ENCODE measurements around the gene ITPR1.

The ITPR1 gene

DNA sequence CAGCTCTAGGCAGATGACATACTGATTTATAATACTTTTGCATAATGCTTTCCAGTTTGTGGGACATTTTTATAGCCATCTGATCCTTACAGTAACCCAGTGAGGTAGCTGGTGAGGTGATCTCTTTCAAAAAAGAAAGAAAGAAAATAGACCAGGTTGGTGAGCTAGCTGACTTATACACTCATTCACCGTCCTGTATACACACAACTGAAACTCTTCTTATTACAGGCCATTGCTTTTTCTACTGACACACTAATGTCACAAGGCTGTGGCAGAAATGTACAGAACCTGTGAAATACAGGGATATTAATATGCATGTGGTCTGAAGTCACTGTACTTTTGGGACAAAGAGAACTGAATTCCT, 335.9 kb downstream of the ITPR1 start:
- no peak for DNase-seq (ENCODE audit: low spot score)

DNA sequence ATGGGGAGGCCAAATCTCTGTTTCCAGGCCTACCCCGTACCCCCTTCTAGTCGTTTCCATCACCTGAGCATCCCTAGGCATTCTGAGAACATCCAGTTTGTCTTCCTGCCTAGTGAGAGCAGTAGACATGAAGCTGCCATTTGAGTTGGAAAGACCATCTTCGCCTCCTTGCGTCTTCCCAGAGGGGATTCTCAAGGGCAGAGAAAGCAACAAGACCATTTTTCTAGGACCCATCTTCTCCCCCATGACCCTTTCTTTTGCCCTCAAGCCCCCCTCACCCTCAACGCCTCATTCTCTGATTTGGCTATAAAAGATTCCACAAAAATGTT, 337.4 kb downstream of the ITPR1 start:
- DNase-seq (ENCODE audit: low spot score), result no peak

DNA sequence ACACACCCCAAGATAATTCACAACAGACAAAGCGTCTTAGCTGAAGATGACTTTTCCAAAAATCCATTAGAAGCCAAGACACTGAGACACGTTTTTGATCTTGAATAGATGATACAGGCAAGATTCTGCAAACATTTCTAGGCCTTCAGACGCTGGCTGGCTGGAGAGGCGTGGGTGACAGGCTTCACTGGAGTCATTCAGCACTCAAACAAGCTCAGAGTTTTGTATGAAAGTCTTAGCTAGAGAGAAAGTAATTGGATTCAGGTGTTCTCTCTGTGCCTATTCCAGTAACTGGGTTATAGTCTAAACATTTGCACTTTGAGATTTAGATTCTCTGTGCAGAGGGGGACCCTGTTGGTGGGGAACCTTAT, 338.4 kb downstream of the ITPR1 start:
- no peak for DNase-seq (ENCODE audit: low spot score)

DNA sequence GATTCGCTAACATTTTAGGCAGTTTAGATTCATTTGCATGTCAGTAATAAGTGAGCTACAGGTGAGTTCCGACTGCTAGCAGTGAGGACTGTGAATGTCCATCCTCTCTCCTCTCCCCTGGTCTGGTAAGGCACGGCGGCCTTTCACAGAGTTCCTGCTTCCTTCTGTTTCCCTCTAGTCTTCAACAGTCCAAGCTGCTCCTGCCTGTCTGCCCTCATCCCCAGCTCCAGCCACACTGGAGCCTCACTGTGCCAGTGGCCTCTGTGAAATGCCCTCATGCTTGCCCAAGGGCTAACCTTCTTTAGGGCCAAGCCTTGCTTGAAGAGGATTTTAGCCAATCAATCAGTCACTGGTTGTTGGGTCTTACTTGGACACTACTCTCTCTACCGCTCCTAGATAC, 340.3 kb downstream of the ITPR1 start:
- DNase-seq (ENCODE audit: low spot score), result no peak

DNA sequence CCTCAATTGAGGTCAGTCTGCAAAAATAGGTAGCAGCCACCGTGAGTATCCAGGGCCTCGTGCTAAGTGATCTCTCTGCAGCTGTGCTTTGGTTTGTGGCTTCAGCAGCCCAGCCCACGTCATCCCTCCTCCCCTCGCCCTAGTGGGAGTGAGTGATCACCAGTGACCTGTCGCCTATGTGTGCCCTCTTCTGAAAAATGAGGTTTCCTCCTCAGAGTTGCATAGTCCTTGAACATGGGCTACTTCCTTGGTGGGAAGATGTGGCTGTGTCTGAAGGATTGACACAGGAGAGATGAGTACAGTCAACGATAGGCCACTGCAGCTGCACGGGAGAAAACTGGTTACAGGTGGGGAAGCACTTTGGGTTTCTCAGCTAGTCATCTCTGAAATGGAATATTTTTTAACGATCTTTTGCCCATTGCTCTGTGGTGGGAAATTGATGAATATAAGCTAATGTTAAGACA, 341.3 kb downstream of the ITPR1 start:
- no peak for DNase-seq (ENCODE audit: low spot score)

DNA sequence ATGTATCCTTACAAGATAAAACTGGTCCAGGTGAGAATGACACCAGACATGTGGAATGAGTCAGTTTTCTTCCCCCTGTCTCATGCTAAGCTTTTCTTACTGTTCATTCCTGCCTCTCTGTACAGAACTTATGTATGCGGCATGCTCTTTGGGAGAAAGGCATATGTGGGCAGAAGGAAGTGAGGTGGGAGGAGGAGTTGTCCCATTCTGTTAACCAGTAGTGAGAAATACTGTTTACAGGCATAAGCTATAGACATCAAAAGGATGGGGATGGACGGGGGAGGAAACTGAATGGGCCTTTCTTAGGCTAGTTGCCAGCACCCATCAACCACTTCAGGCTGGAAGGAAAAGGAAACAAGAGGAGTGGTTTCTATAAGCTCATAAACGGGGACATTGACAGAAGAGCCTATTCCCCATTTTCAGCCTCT, 342.5 kb downstream of the ITPR1 start:
- DNase-seq (ENCODE audit: low spot score), result peak; percentile 34

DNA sequence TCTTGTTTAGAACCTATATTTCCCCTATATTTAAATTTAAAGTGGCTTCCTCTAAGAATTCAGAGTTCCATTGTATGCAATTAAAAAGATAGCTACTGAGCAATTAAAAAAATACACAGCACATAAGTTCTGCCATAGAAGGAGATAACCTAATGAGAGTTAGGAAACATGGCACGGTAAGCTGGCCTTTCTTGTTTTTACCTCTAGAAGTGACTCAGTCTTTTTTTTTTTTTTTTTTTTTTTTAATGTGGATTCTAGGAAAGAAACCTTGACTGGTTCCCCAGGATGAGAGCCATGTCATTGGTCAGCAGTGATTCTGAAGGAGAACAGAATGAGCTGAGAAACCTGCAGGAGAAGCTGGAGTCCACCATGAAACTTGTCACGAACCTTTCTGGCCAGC, 343.4 kb downstream of the ITPR1 start:
- no peak for DNase-seq (ENCODE audit: low spot score)

DNA sequence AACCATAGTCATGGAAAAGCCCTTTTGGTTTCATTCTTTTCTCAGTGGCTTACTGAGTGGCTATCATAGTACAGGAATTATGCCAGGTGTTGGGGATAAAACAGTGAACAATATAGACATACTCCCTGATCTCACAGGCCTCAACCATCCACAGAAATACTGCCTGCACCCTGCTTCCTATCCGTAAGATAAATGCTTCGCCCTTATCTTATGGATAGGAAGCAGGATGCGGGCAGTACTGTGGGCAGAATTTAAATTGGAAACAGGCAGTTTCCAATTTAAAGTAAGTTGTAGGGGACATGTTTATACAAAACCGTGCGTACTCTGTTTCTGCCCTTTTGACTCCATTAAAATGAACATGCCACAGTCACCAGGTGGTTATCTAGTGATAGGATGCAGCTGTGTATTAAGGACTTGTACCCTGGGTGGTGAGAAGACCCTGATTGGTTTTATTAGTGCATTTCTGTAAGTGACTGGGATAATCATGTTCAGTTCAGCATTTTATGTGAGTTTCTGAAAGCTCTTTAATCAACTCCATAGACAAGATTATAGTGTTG, 344.3 kb downstream of the ITPR1 start:
- no peak for DNase-seq (ENCODE audit: low spot score)

DNA sequence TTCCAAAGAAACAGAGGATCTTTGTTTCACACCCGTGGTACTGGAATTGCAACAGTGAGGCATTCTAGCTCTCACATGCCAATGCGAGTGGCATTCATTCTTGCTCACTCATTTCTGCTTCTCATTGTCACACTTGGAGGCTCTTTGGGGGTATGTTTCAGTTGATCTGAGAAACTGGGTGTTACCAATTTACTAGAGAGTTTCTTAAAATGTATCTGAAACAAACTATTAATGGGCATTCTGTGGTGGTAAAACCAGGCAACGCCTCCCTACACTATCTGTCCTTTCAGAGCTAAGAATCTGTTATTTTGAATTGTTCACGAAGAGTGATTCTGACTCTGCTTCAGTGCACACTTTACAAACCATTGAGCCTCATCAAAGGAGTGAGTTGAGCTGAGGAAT, 345.5 kb downstream of the ITPR1 start:
- DNase-seq (ENCODE audit: low spot score), result no peak

DNA sequence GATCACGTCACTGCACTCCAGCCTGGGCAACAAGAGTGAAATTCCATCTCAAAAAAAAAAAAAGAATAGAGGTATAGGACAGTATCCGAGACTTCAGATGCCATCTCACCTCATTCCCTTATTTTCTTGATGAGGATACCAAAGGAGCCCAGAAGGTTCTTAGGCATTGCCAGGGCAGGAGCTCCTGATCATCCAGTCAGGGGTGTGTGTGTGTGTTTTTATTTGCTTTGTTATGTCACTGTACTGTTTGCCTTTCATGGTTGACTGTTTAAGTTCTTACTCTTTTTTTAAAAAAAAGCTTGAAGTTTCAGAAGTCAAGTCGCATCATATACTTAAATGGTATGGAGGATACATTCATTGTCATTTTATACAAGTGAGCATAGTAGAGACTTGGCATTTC, 346.1 kb downstream of the ITPR1 start:
- no peak for DNase-seq (ENCODE audit: low spot score)

DNA sequence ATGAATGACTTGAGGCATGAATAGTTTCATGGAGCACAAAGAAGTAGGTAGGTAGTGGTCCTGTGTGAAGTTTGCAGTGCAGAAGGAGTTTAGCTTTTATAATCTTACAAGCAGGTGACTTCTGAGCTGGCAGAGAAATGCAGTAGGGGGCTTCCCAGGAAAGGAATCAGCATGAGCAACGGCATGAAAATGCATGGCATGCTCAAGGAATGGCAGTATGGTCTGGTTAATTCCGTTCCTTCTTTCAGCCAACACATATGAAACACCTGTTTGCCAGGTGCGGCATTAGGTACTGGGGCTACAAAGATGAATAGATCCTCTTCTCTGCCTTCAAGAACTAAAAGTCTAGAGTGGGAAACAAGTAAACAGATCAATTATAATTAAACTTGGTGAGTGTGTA, 348.1 kb downstream of the ITPR1 start:
- no peak for DNase-seq (ENCODE audit: low spot score)

DNA sequence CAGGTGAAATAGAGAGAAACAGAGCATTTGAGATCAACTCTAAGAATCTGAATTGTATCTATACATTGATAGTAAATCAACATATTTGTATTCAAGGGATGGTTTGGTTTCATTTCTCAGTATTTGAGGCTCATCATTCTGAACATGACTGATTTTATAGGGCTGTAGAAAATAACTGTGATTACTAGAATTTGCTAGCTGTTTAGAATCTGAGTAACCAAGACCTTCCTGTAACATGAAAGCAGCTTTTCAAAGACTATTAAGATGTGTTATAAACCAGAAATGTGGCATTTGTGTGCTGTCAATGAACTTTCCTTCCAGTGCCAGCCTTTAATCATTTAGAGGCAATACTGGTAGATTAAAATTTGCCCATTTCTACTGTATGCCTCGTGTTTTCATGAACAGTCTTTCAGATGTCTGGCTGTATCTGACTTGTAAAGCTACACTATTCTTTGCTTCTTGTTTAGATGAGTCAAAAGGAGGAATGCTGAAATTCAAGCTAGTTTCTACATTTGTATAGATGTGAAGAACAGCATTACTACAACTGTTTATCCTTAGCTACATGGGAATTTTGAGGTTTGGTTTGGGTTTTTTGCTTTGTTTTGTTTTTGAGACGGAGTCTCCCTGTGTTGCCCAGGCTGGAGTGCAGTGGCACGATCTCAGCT, 348.8 kb downstream of the ITPR1 start:
- DNase-seq (ENCODE audit: low spot score), result no peak

DNA sequence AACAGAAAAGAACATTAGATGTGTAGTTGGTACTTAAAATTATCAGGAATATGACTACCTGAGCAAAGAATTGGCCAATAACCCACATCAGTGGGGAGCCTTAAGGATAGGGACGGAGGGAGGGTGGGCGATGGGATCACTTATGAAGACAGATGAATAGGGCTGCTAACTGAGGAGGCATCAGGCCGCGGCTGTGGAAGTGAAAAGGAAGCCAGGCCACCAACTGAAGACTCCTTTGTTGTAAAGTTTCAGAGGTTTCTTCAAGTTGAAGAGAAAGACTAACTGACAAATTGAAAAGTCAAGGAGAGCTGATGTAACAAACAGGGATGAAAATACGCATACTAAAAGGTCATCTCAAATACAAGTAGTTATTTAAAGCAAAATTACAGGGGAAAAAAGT, 350.5 kb downstream of the ITPR1 start:
- DNase-seq (ENCODE audit: low spot score), result no peak

DNA sequence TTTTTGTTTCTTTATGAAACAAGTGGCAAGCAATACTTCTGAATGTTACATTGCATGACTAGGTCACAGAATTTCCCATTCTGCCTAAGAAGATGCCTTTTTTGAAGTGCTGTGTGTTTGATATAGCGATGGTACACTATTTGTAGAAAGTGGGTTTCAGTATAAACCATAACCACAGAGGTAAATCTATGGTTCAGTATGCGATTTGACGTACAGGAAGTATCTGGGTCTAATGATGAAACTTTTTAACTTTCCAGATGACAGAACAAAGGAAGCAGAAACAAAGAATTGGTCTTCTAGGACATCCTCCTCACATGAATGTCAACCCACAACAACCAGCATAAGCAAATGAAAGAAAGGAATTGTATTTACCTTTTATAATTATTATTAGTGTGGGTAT, 352.7 kb downstream of the ITPR1 start:
- DNase-seq (ENCODE audit: low spot score), result no peak

DNA sequence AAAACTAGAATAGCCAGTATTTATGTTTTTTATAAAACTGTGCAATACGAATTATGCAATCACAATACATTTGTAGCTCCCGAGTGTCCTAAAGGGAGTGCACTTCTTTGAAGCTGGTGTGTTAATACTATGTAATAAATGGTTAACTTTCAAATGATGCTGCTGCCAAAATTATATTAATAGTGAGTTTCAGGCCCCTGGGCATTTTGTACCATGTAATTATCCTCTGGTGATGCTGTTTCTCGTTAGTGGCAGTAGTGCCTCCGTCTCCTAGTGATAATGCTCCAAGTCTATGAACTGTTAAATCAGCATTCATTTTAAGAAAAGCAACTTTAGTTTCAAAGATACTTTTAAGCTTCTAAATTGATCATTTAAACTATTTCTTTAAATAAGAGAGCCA, 353.4 kb downstream of the ITPR1 start:
- no peak for DNase-seq (ENCODE audit: low spot score)

DNA sequence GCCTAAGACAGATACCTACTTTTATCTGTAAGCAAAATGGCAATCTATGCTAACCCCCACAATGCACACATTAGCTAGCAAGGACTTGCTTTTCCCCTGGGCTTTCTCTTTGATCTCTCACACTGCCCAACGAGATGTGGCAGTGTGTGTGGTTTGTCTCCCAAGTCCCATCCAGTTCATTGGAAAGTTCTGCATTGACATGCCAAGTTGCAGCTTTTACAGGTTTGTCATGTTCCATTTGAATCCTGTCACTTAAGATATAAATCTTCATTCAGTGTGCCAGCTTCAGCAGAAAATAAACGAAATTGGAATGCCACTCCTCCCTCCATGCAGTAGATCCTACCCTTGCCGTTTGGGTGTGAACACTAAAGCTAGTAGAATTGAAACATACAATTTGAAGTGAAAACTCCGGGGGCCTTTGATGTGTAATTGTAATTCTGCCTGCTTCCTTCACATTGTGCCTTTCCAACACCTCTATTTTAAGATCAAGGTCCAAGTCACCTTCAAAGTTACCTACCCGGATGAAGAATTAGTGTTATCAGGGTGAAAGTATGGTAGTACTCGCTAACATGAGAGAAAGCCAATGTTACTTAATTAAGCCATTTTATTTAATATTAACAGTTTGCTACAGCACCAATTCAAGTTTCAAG, 355.2 kb downstream of the ITPR1 start:
- peak; percentile 33 for DNase-seq (ENCODE audit: low spot score)

DNA sequence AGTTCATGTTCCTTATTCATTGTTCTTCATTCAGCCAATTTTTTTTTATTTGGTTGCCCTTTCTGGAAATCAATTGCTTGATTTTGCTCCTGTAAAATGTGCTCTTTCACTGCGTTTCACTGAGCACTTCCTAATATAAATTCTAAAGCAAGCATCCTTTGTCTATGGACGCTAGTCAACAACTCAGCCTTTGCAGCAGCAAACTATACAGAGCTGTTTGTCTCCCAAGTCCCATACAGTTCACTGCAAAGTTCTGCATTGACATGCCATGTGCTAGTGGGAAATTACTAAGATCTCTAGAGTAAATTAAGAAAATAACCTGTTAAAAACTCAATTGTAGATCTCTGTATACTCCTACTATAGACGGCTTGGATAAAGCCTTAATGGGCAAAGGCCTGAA, 356.0 kb downstream of the ITPR1 start:
- DNase-seq (ENCODE audit: low spot score), result no peak

DNA sequence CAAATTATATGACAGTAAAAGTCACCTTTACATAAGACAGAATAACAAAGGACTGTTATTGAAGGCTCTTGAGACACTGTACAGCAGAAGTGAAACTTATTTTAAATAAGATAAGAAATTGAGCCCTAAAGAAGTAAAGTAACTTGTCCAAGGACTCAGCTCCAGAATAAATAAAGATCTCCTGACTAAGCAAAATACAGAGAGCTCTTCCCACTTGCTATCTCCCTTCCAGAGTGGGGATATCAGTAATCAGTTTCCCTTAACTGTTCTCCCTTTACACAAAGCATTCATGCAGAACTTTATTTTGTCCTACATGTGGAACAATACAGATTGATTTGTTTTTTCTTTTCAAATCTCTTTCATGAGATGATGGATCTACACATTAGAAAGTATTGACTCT, 356.6 kb downstream of the ITPR1 start:
- no peak for DNase-seq (ENCODE audit: low spot score)

DNA sequence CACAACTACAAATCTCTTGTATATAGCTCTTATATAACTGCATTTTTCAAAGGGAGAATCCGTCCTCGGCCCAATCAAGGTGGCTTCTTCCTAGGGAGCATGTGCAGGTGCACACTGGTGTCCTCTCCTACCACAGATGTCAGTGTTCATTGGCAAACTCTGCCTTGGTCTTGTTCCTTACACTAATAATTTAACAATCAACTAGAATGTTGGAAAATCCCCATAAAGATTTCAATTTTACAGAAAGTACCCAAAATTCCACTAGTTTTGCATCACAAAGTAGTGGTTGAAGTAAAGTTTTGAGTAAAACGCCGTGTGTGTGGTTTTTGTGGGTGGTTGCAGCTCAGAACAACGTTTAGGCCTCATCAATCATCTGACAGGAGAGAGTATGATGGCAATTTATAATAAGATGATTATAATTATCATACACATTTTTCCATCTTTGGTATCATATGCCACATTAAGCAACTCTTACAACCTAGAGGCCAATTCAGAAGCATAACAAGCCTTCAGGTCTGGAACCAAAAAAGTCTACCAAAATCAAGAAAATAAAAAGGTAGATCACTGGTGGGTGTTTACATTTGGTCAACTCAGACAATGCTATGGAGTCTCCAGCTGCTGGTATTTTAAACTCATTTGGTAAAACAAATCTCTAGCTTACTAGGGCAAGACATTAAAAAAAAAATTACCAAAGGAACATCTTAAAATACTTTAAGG, 357.2 kb downstream of the ITPR1 start:
- no peak for DNase-seq (ENCODE audit: low spot score)

DNA sequence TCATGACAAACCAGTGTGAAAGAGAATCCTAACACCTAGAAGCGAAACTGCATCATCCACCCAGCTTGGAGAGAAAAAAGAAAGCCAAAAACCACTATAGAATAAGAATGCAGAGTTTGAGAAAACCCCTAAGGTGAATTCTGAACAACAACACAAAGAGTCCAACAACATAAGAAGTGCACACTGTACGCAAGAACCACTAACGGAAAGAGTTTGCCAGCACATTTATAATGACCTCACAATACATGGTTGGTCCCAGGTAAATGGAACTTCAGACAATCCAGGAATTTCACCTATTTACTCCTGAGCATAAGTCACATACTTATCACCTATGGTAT, 357.7 kb downstream of the ITPR1 start:
- no peak for DNase-seq (ENCODE audit: low spot score)

DNA sequence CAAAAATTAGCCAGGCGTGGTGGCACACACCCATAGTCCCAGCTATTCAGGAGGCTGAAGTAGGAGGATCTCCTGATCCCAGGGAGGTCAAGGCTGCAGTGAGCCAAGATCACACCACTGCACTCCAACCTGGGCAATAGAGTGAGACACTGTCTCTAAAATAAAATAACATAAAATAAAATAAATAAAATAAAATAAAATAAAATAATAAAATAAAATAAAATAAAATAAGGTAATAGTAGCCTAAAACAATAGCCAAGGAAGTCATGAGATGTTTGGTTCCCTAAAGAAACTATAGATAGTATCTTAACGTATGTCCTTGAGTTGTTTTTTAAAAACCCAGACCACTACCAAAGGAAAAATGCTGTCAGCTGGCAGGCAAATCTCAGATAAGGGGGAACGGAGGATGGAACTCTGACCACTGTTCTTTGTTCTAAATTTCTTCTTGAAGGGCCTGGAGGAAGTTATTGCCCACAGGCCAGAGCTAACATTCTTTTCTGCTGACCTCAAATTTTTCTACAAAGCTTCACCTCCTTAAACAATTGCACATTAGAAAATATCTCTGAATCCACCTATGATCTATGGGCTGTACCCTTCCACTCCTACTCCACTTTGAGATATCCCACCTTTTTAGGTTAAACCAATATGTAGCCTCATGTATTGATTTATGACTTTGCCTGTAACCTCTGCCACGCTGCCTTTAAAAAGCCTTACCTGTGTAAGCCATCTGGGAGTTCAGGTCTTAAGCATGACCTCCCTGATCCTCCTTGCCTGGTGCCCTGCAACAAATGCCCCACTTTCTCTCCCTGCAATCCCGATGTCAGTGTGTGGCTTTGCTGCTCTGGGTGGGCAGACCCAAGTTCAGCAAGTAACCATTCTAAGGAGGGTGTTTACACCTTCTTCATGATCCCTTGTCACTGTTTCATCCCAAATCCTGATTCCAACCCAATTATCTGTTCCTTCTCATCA, 359.9 kb downstream of the ITPR1 start:
- no peak for DNase-seq (ENCODE audit: low spot score)

DNA sequence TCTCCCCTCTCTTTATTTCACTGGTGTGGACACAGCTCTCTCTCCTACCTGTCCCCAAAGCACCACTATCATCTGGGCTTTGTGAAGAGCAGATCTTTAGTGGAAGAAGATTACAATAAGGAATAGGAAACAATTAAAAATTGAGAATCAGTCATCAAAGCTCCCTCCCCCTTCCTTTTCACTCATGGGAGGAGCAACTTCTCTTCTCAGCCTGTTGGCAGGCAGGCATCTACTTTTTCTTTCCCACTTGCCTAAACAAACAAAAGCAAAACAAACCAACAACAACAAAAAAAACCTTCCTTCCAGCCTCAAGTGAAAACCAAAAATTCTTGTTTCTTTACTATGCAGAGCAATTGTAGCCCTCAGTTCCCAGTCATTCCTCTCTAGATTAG, 360.6 kb downstream of the ITPR1 start:
- no peak for DNase-seq (ENCODE audit: low spot score)

Data from putamen (tissue), 1 donor.